HG03442 (cell line): Measurements from ENCODE around the gene CAPN5.

Experiments
- ATAC-seq: cut with Tn5 transposase; IDR thresholded peaks from one replicate; pipeline ENCODE4 v1.9.1; 2021; ENCODE audit warnings: mild to moderate bottlenecking, moderate library complexity; ENCODE audit not compliant: unreplicated experiment

Gene CAPN5

GRCh38 chr11:77165066-77165465 is 98.3 kb downstream of the CAPN5 start:
- no peak for ATAC-seq

- ATAC-seq = no peak
Observed at GRCh38 chr11:77166021-77166420, 99.2 kb downstream of the CAPN5 start.

- ATAC-seq = no peak
Observed at GRCh38 chr11:77167111-77167626, 100.4 kb downstream of the CAPN5 start.

GRCh38 chr11:77167791-77168190 is 101.0 kb downstream of the CAPN5 start:
- ATAC-seq = no peak

- ATAC-seq = no peak
Observed at GRCh38 chr11:77170107-77170506, 103.3 kb downstream of the CAPN5 start.

GRCh38 chr11:77171254-77171653 is 104.5 kb downstream of the CAPN5 start:
- no peak for ATAC-seq

GRCh38 chr11:77171885-77172665 is 105.3 kb downstream of the CAPN5 start:
- no peak for ATAC-seq

GRCh38 chr11:77172666-77172982 is 105.9 kb downstream of the CAPN5 start:
- no peak for ATAC-seq

- no peak for ATAC-seq
Observed at GRCh38 chr11:77173494-77173893, 106.7 kb downstream of the CAPN5 start.

GRCh38 chr11:77174559-77174958 is 107.8 kb downstream of the CAPN5 start:
- ATAC-seq = no peak

GRCh38 chr11:77175021-77175842 is 108.5 kb downstream of the CAPN5 start:
- no peak for ATAC-seq
